Thoracic aorta (tissue), 2 donors: Measurements from ENCODE around the gene MMS22L. TPM values are rescaled to one million over a fixed set of nuclear protein-coding genes. Genes with fewer than 3 reads are reported as not detected.

Experiments used
- ATAC-seq: fragments of 150-250 bp; one replicate; pipeline ENCODE4 v1.8.0; 2017; ENCODE audit warnings: low read depth; ENCODE audit not compliant: insufficient number of reproducible peaks, low FRiP score
- DNase-seq: peaks from one replicate; pipeline ENCODE4 v3.0.0-alpha.2; 2020; ENCODE audit warnings: low spot score
- H3K27ac ChIP-seq, 2 donors: fragments of 200-600 bp; sonication (generic); 1 replicate in 1 of 2; 2 replicates in 1 of 2; pipeline ENCODE4 v1.5.1; 2016; ENCODE audit warnings: mild to moderate bottlenecking in 2 of 2, moderate library complexity in 2 of 2
- H3K27me3 ChIP-seq: fragments of 200-600 bp; sonication (generic); replicated peaks from 2 replicates; pipeline ENCODE4 v1.6.0; 2016; ENCODE audit warnings: mild to moderate bottlenecking; ENCODE audit not compliant: insufficient read depth
- H3K36me3 ChIP-seq: fragments of 200-600 bp; sonication (generic); one replicate; pipeline ENCODE4 v1.5.1; 2016
- H3K4me1 ChIP-seq, 2 donors: fragments of 200-600 bp; sonication (generic); 1 replicate in 1 of 2; 2 replicates in 1 of 2; pipeline versions ENCODE4 v1.5.1 to v1.6.0; 2016; ENCODE audit warnings: low read depth in 2 of 2, mild to moderate bottlenecking in 1 of 2; ENCODE audit not compliant: control insufficient read depth in 1 of 2
- H3K4me3 ChIP-seq: fragments of 200-600 bp; sonication (generic); 2 replicates; pipeline ENCODE4 v1.5.1; 2016; ENCODE audit warnings: mild to moderate bottlenecking
- H3K9me3 ChIP-seq: fragments of 200-600 bp; sonication (generic); 2 replicates; pipeline ENCODE4 v1.5.1; 2016
- CTCF ChIP-seq: fragments of 200-600 bp; sonication (generic); IDR thresholded peaks from one replicate; pipeline ENCODE4 v1.5.1; 2019; ENCODE audit warnings: antibody characterized with exemption
- total RNA-seq, 2 donors: library from RNA; depleted of rRNA; stranded (reverse); fragments of >200 nt; gene quantifications; one replicate each; pipeline versions ENCODE4 v1.1.0 to v1.2.3, GENCODE V29; 2016

MMS22L gene
- total RNA-seq, 2 donors from 2014 or later, result 4.3 to 5.3 TPM

DNA sequence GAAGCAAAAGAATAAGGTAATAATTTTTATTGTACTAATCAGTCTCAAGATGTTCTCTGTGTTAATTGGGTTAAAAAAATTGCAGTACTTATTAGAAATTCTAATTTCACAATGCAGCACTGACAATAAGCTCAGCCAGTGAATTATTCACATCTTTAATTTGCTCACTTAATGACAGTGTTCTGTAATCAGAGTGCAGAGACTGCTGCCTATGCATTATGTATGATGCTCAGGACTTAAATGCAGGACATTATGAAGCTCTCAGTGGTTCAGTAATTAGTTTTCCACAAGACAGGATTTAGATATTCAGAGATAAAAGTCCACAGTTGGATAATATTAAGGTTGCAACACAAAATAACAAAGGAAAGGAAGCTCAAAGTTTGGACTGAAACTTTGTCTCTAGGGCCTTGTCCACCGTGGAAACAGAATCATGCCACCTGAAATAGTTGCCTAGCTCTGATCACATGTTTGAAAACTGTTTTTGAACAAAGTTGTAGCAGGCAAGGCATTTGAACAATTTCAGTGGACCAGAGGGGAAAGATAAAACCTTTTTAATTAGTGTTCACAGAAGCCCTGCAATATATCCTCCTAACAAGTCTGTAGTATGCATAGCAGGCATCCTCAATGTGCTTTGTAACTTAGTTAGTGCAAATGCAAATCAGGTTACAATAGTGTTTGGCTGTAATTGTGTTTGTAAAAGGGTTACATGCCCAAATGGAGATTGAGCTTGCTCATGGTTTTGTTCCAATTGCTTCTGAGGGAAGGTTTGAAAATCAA is 23.7 kb upstream of the MMS22L start:
- Histone ChIP-seq H3K4me3 (no peak overlapping the region), H3K4me1 (no peaks in the 10 kb centered on the region), H3K36me3 (no peaks in the 10 kb centered on the region), H3K27ac (no peak overlapping the region), H3K9me3 (no peaks in the 10 kb centered on the region), H3K27me3 (no peaks in the 10 kb centered on the region)
- ATAC-seq, result no peak
- no peak for TF ChIP-seq CTCF
- no peak for DNase-seq

- no peak for TF ChIP-seq CTCF
- no peak overlapping the region for H3K27ac ChIP-seq
- no peaks in the 10 kb centered on the region for H3K9me3 ChIP-seq
- no peaks in the 10 kb centered on the region for H3K36me3 ChIP-seq
- ATAC-seq (no peak), DNase-seq (no peak)
- H3K27me3 ChIP-seq, result no peaks in the 10 kb centered on the region
- H3K4me3 ChIP-seq, result no peak overlapping the region
- H3K4me1 ChIP-seq, result no peaks in the 10 kb centered on the region
Measured at GRCh38 chr6:97305414-97306066, 22.5 kb upstream of the MMS22L start.

DNA sequence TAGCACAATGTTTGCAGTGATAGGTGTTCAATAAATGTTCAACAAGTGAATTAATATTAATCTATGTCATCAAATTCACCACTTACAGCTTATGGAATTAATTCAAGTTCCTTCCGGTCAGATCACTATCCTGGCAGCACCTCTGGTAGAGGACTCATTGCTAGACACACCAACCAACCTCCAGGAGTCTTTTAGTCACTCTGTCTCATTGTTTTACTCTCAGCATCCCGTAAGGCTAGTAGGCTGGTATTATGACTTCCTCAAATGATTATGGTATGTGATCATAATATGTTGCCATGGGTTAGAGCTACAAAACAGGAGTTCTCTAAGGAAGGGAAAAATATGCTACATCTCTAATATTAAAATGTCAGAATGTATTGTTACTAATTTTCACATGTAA is 21.7 kb upstream of the MMS22L start:
- H3K9me3 ChIP-seq, result no peaks in the 10 kb centered on the region
- no peak for TF ChIP-seq CTCF
- H3K36me3 ChIP-seq, result no peaks in the 10 kb centered on the region
- no peaks in the 10 kb centered on the region for H3K27me3 ChIP-seq
- no peak overlapping the region for H3K4me3 ChIP-seq
- DNase-seq, result no peak
- H3K27ac ChIP-seq, result no peak overlapping the region
- no peak for ATAC-seq
- H3K4me1 ChIP-seq, result no peaks in the 10 kb centered on the region

DNA sequence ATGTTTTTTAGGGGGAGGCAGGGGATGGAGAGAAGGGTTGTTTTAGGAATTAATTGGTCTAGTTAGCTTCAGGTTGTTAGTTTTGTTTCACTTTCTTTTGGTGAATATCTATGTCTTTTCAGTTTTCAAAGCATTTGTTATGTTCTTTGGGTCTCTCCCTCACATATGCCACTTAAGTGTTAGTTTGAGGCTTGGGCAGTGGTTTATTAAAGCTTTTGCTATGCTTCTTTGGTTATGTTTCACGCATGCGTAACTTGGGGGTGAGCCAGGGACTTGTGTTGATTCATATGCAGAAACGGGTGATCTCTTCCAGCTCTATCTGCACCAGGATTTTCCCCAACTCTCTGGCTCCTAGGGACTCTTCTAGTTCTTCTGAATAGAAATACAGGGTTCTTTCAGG is 11.4 kb upstream of the MMS22L start:
- DNase-seq, result no peak
- Histone ChIP-seq H3K9me3 (no peaks in the 10 kb centered on the region), H3K27me3 (no peaks in the 10 kb centered on the region), H3K4me3 (no peak overlapping the region), H3K27ac (no peak overlapping the region), H3K4me1 (no peaks in the 10 kb centered on the region), H3K36me3 (no peaks in the 10 kb centered on the region)
- ATAC-seq, result no peak
- no peak for TF ChIP-seq CTCF

DNA sequence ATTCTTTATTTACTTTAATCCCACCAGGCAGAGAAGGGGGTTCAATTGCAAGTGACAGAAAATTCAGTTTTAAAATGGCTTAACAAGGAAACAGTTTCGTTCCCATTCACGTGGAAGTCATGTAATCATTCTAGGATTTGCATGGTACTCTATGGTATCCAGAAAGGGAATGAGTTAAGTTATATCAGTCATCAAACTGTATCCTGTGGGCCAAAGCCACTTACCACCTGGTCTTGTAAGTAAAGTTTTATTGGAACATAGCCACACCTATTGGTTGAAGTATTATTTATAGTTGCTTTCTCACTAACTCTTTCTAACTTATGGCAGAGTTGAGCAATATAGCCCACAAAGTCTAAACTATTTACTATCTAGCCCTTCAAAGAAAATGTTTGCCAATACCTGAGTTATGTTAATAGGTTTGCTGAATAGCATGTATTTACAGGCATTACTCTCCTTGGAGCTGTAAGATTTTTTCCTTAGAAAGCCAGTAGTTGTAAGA is 10.2 kb upstream of the MMS22L start:
- Histone ChIP-seq H3K4me3 (no peak overlapping the region), H3K27me3 (no peaks in the 10 kb centered on the region), H3K27ac (no peak overlapping the region), H3K9me3 (no peaks in the 10 kb centered on the region), H3K36me3 (no peaks in the 10 kb centered on the region), H3K4me1 (no peaks in the 10 kb centered on the region)
- TF ChIP-seq CTCF, result no peak
- no peak for ATAC-seq
- DNase-seq, result no peak
